Measurements from ENCODE around the gene LAMA4.

- TF ChIP-seq CTCF (IDR thresholded peaks at IDR 0.05) (no peak), POLR2AphosphoS5 (IDR thresholded peaks at IDR 0.05) (peak in 1 of 2 donors; percentile 27), POLR2A (IDR thresholded peaks at IDR 0.05) (no peak)
These were observed 31.1 kb downstream of the LAMA4 start for GRCh38 chr6:112223070-112223861.
